RKO (cell line): ENCODE data around the gene RFC4.
A peak's percentile ranks its signal among the peaks of the same experiment; 100 is the strongest.
"Not testable (repeated sequence)": the region's sequence is repeated elsewhere in the genome, so short reads cannot be mapped to it uniquely, and the experiment has no call there.

Experiments used
- DNase-seq: peaks from one replicate; pipeline ENCODE4 v3.0.0-alpha.2; 2016; ENCODE audit warnings: low spot score

Gene RFC4

GRCh38 chr3:186806089-186807055 is at the start of gene RFC4:
TSS of gene RFC4 (minus strand) at chr3:186806482. CDS start at chr3:186804713, 1,769 bp downstream.
- DNase-seq: peak; percentile 87

- no peak for DNase-seq
Observed at GRCh38 chr3:186854954-186855353, 48.7 kb upstream of the RFC4 start.

- DNase-seq: no peak
Observed at GRCh38 chr3:186854146-186854545, 47.9 kb upstream of the RFC4 start.

GRCh38 chr3:186852994-186853393 is 46.7 kb upstream of the RFC4 start:
- no peak for DNase-seq

- DNase-seq: not testable (repeated sequence)
Observed at GRCh38 chr3:186851835-186852234, 45.6 kb upstream of the RFC4 start.

- peak; percentile 50 for DNase-seq
Observed at GRCh38 chr3:186849374-186849975, 43.2 kb upstream of the RFC4 start.

- peak; percentile 64 for DNase-seq
Observed at GRCh38 chr3:186847437-186847836, 41.2 kb upstream of the RFC4 start.

GRCh38 chr3:186845756-186846155 is 39.5 kb upstream of the RFC4 start:
- no peak for DNase-seq

- no peak for DNase-seq
Observed at GRCh38 chr3:186844908-186845307, 38.6 kb upstream of the RFC4 start.

GRCh38 chr3:186843039-186843432 is 36.8 kb upstream of the RFC4 start:
- DNase-seq: no peak

- no peak for DNase-seq
Observed at GRCh38 chr3:186842426-186843038, 36.2 kb upstream of the RFC4 start, which contains the start of gene ADIPOQ. TSS of gene ADIPOQ (plus strand) at chr3:186842710. CDS start at chr3:186853059, 10,349 bp downstream.

- no peak for DNase-seq
Observed at GRCh38 chr3:186841620-186842019, 35.3 kb upstream of the RFC4 start.

- no peak for DNase-seq
Observed at GRCh38 chr3:186839874-186840641, 33.8 kb upstream of the RFC4 start.

- no peak for DNase-seq
Observed at GRCh38 chr3:186832276-186832675, 26.0 kb upstream of the RFC4 start.

GRCh38 chr3:186831798-186832197 is 25.5 kb upstream of the RFC4 start:
- no peak for DNase-seq

- no peak for DNase-seq
Observed at GRCh38 chr3:186828340-186828739, 22.1 kb upstream of the RFC4 start.

GRCh38 chr3:186826976-186827857 is 20.9 kb upstream of the RFC4 start:
- peak; percentile 88 for DNase-seq

- DNase-seq: no peak
Observed at GRCh38 chr3:186826410-186826975, 20.2 kb upstream of the RFC4 start.

- no peak for DNase-seq
Observed at GRCh38 chr3:186825872-186826409, 19.7 kb upstream of the RFC4 start.

GRCh38 chr3:186825294-186825821 is 19.1 kb upstream of the RFC4 start:
- no peak for DNase-seq
